H1 (cell line): ENCODE data around the gene ZFYVE27. TPM values are rescaled to one million over a fixed set of nuclear protein-coding genes. Genes with fewer than 3 reads are reported as not detected.

Source experiments
- CTCF ChIA-PET: fragments of 300-600 bp; sonication (Branson Sonifier 250); formaldehyde crosslinking; loops from one replicate; lab custom pipeline; 2021; ENCODE audit not compliant: partially characterized antibody; lab: Charles Lee
- POLR2A ChIA-PET: fragments of 300-600 bp; sonication (Branson Sonifier 250); formaldehyde crosslinking; loops from one replicate; lab custom pipeline; 2021; ENCODE audit warnings: inconsistent platforms; ENCODE audit not compliant: partially characterized antibody; lab: Charles Lee
- DNase-seq, 2 experiments: peaks; one replicate each; pipeline versions ENCODE4 v3.0.0 to v3.0.0-alpha.2; 2010 to 2022; ENCODE audit warnings: low spot score in 2 of 2, low read depth in 1 of 2, mixed read lengths in 1 of 2
- FAIRE-seq: peaks from 2 replicates; lab custom pipeline; 2011; peaks lifted over from hg19 to GRCh38; lab: Jason Lieb, UNC
- H2AFZ ChIP-seq: 2 replicates; pipeline ENCODE4 v1.8.1; 2012; ENCODE audit warnings: low read length, inconsistent platforms
- H2AK5ac ChIP-seq: 2 replicates; pipeline ENCODE4 v1.6.1; 2013; ENCODE audit warnings: low read depth, low read length
- H2BK120ac ChIP-seq: replicated peaks from 2 replicates; pipeline ENCODE3; 2013; ENCODE audit warnings: low read depth, low read length, inconsistent platforms
- H2BK12ac ChIP-seq: 2 replicates; pipeline ENCODE4 v1.6.1; 2013; ENCODE audit warnings: low read depth, low read length
- H2BK15ac ChIP-seq: 2 replicates; pipeline ENCODE4 v1.6.1; 2013; ENCODE audit warnings: low read length
- H2BK20ac ChIP-seq: 2 replicates; pipeline ENCODE4 v1.6.1; 2013; ENCODE audit warnings: low read length
- H2BK5ac ChIP-seq: 2 replicates; pipeline ENCODE4 v1.6.1; 2013; ENCODE audit warnings: low read depth, low read length
- H3K14ac ChIP-seq: 2 replicates; pipeline ENCODE4 v1.6.1; 2013; ENCODE audit warnings: inconsistent platforms; ENCODE audit not compliant: insufficient read length
- H3K18ac ChIP-seq: 2 replicates; pipeline ENCODE4 v1.6.1; 2013; ENCODE audit warnings: low read length; ENCODE audit errors: extremely low read depth
- H3K23ac ChIP-seq: 2 replicates; pipeline ENCODE4 v1.6.1; 2013; ENCODE audit warnings: inconsistent platforms; ENCODE audit not compliant: insufficient read length
- H3K23me2 ChIP-seq: 2 replicates; pipeline ENCODE4 v1.6.1; 2013; ENCODE audit warnings: low read depth, low read length
- H3K27ac ChIP-seq: 2 replicates; pipeline ENCODE4 v1.6.1; 2011; ENCODE audit warnings: low read depth, low read length, inconsistent platforms
- H3K27me3 ChIP-seq, 4 experiments: replicated peaks in 1 of 4; 1 replicate in 1 of 4; 2 replicates in 3 of 4; pipeline versions ENCODE4 v1.6.1 to v1.8.1; 2011 to 2013; ENCODE audit warnings: low read length in 3 of 4, mild to moderate bottlenecking in 3 of 4, inconsistent platforms in 2 of 4, mixed read lengths in 2 of 4, moderate library complexity in 1 of 4; ENCODE audit not compliant: control insufficient read depth in 3 of 4, insufficient read depth in 3 of 4; ENCODE audit errors: extremely low read depth in 1 of 4
- H3K36me3 ChIP-seq, 4 experiments: 2 replicates each; pipeline versions ENCODE4 v1.6.1 to v1.8.1; 2011 to 2013; ENCODE audit warnings: mild to moderate bottlenecking in 4 of 4, low read length in 3 of 4, moderate library complexity in 2 of 4, control low read depth in 1 of 4, inconsistent platforms in 1 of 4; ENCODE audit not compliant: insufficient read depth in 4 of 4, control insufficient read depth in 2 of 4
- H3K4ac ChIP-seq: replicated peaks from 2 replicates; pipeline ENCODE3; 2013; ENCODE audit warnings: low read length, low read depth, mixed read lengths, inconsistent platforms; ENCODE audit not compliant: insufficient read length
- H3K4me1 ChIP-seq, 4 experiments: replicated peaks in 1 of 4; 1 replicate in 1 of 4; 2 replicates in 3 of 4; pipeline versions ENCODE4 v1.6.1 to v1.8.1; 2011 to 2013; ENCODE audit warnings: low read length in 3 of 4, inconsistent platforms in 2 of 4, mixed read lengths in 1 of 4; ENCODE audit not compliant: insufficient read depth in 4 of 4, control insufficient read depth in 3 of 4
- H3K4me2 ChIP-seq, 2 experiments: 2 replicates each; pipeline versions ENCODE4 v1.6.1 to v1.8.1; 2011 to 2013; ENCODE audit warnings: low read depth in 2 of 2, low read length in 2 of 2, control low read depth in 1 of 2, inconsistent platforms in 1 of 2, mild to moderate bottlenecking in 1 of 2; ENCODE audit not compliant: insufficient read depth in 1 of 2
- H3K4me3 ChIP-seq, 4 experiments: fragments of 200-600, 300-600 bp in 1 of 4; sonication (generic), shearing (Covaris generic), sonication (Bioruptor Twin) in 1 of 4; 2 replicates each; pipeline versions ENCODE4 v1.5.1 to v1.8.1; 2011 to 2016; ENCODE audit warnings: low read length in 4 of 4, low read depth in 3 of 4, control low read depth in 2 of 4, inconsistent platforms in 2 of 4, mild to moderate bottlenecking in 2 of 4, mixed read lengths in 1 of 4, moderate library complexity in 1 of 4; ENCODE audit not compliant: insufficient read depth in 2 of 4; ENCODE audit errors: extremely low read depth in 1 of 4
- H3K56ac ChIP-seq: replicated peaks from 2 replicates; pipeline ENCODE3; 2013; ENCODE audit warnings: low read depth, mild to moderate bottlenecking, mixed read lengths, low read length, inconsistent platforms; ENCODE audit not compliant: insufficient read length
- H3K79me1 ChIP-seq: 2 replicates; pipeline ENCODE4 v1.6.1; 2013; ENCODE audit warnings: low read depth, low read length, control low read depth
- H3K79me2 ChIP-seq, 2 experiments: 2 replicates each; pipeline versions ENCODE4 v1.6.1 to v1.8.1; 2012 to 2013; ENCODE audit warnings: low read length in 2 of 2, mild to moderate bottlenecking in 2 of 2, inconsistent platforms in 1 of 2; ENCODE audit not compliant: insufficient read depth in 2 of 2, control insufficient read depth in 1 of 2
- H3K9ac ChIP-seq, 4 experiments: replicated peaks in 1 of 4; 1 replicate in 1 of 4; 2 replicates in 3 of 4; pipeline versions ENCODE4 v1.6.1 to v1.8.1; 2011 to 2013; ENCODE audit warnings: low read depth in 3 of 4, low read length in 3 of 4, control low read depth in 2 of 4, mild to moderate bottlenecking in 2 of 4, moderate library complexity in 2 of 4, inconsistent platforms in 1 of 4; ENCODE audit errors: extremely low read depth in 1 of 4
- H3K9me3 ChIP-seq, 2 experiments: 2 replicates each; pipeline versions ENCODE4 v1.6.1 to v1.8.1; 2012 to 2013; ENCODE audit warnings: mild to moderate bottlenecking in 2 of 2, moderate library complexity in 2 of 2, control low read depth in 1 of 2, inconsistent platforms in 1 of 2, low read depth in 1 of 2, low read length in 1 of 2, mixed read lengths in 1 of 2; ENCODE audit not compliant: insufficient read depth in 2 of 2
- H4K20me1 ChIP-seq, 2 experiments: replicated peaks in 1 of 2; 2 replicates each; pipeline versions ENCODE3 to v1.8.1; 2011 to 2013; ENCODE audit warnings: inconsistent platforms in 2 of 2, low read length in 2 of 2, mild to moderate bottlenecking in 1 of 2; ENCODE audit not compliant: insufficient read depth in 2 of 2, control insufficient read depth in 1 of 2
- H4K5ac ChIP-seq: 2 replicates; pipeline ENCODE4 v1.6.1; 2013; ENCODE audit warnings: low read length, low read depth, mixed read lengths, inconsistent platforms; ENCODE audit not compliant: insufficient read length
- H4K8ac ChIP-seq: 2 replicates; pipeline ENCODE4 v1.8.0; 2013; ENCODE audit warnings: mild to moderate bottlenecking, moderate library complexity, low read length, inconsistent platforms; ENCODE audit not compliant: insufficient read depth; ENCODE audit errors: extremely low read depth
- H4K91ac ChIP-seq: replicated peaks from 2 replicates; pipeline ENCODE3; 2013; ENCODE audit warnings: low read length, mixed read lengths, inconsistent platforms; ENCODE audit not compliant: insufficient read length
- KDM1A ChIP-seq: fragments of 200-600, 300-600 bp; sonication (generic); IDR thresholded peaks from 2 replicates; pipeline ENCODE4 v1.7.1; 2016; ENCODE audit warnings: mild to moderate bottlenecking, low read length, borderline replicate concordance
- POLR2AphosphoS5 ChIP-seq: IDR thresholded peaks from 2 replicates; pipeline ENCODE4 v1.6.1; 2011; ENCODE audit warnings: low read depth, low read length
- WGBS, 2 experiments: shearing (Covaris generic) in 1 of 2; methylation state at CpG; one replicate each; pipeline versions ENCODE4 v1.1.6 to v1.1.7; 2013 to 2015; ENCODE audit warnings: low lambda C conversion rate in 2 of 2, mixed read lengths in 2 of 2, inconsistent platforms in 1 of 2, low coverage in 1 of 2, missing lambda C conversion rate in 1 of 2; ENCODE audit not compliant: insufficient replicate concordance in 2 of 2, insufficient coverage in 1 of 2, insufficient read length in 1 of 2; ENCODE audit errors: extremely low coverage in 1 of 2, missing lambda C conversion rate in 1 of 2; 5-methylcytosine and 5-hydroxymethylcytosine counted together
- polyA plus RNA-seq, 7 experiments: library from polyadenylated mRNA; depleted of rRNA in 3 of 7; stranded (reverse) in 5 of 7; unstranded in 2 of 7; fragments of >200 nt in 5 of 7; fragments of 200-250 nt in 2 of 7; gene quantifications; 1 replicate in 5 of 7; 2 replicates in 1 of 7; 4 replicates in 1 of 7; pipeline versions ENCODE4 v1.2.1 to v1.2.3, GENCODE V29; 2011 to 2013; ENCODE audit warnings: missing spikeins in 2 of 7, mixed read lengths in 2 of 7
- total RNA-seq: library from RNA; stranded (reverse); fragmentation: NEBNext Ultra II Directional; extraction: Animal tissue kit (Norgen Biotek cat#: 25700); gene quantifications from 2 replicates; pipeline ENCODE4 v1.2.1, GENCODE V29; 2021

The ZFYVE27 gene
- total and polyA plus RNA-seq, 2 of the 8 experiments (the other 6 are each of a cell fraction or from before 2014, with no cell fraction given): 16.6 to 19.8 TPM

DNA sequence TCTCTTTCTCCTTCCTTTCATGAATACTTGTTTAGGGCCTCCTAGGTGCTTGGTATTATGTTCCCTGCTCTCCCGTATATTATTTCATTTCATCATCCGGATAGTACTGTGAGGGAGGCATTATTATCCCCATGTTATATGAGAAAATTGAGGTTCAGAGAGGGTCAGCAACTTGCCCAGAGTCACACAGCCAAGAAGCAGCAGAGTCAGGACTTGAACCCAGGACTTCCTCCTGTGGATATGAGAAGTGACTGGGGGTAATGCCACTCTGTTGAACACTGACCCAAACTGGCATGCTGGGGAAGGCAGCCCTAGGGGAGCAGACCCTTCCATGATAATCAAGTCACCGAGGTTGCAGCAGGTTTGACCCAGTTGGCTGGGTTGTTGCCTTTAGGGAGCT, 43.0 kb downstream of the ZFYVE27 start:
- Histone ChIP-seq H3K9ac (no peak overlapping the region), H3K23me2 (no peaks in the 10 kb centered on the region), H2BK20ac (no peak overlapping the region), H4K91ac (no peak overlapping the region), H2BK5ac (no peak overlapping the region), H3K79me2 (no peaks in the 10 kb centered on the region), H2AK5ac (no peak overlapping the region), H4K5ac (no peak overlapping the region), H4K8ac (no peak overlapping the region), H3K4me1 (peaks cover 0 to 14% (median 5%) of the 10 kb centered on the region in 4 experiments; a peak in 6 of 7 replicates), H3K4me2 (no peak overlapping the region), H3K56ac (no peak overlapping the region), H3K23ac (no peak overlapping the region), H2BK12ac (no peak overlapping the region), H3K27ac (no peak overlapping the region), H3K27me3 (no peaks in the 10 kb centered on the region), H2BK15ac (no peak overlapping the region), H3K14ac (no peak overlapping the region), H3K9me3 (no peaks in the 10 kb centered on the region), H3K4ac (no peak overlapping the region), H3K79me1 (no peaks in the 10 kb centered on the region), H3K18ac (no peak overlapping the region), H3K36me3 (no peaks in the 10 kb centered on the region), H4K20me1 (no peaks in the 10 kb centered on the region), H2AFZ (no peak overlapping the region), H3K4me3 (no peak overlapping the region), H2BK120ac (no peak overlapping the region)
- CTCF ChIA-PET: interaction anchor here (0.9 to 8.8 kb wide), 10 partner anchors 8 to 261 kb away, joined by 3 to 98 read pairs (median 4); partner anchors contain the start of gene SFRP5
- WGBS, 2 experiments: 87% methylated on average over 3 of the region's 3 CpGs; no CpG with 5 or more reads in 1 of the 2 experiments
- DNase-seq: no peak
- TF ChIP-seq POLR2AphosphoS5: no peak
- TF ChIP-seq KDM1A: peak; percentile 81; the same call in 1 of the 2 replicates
- POLR2A ChIA-PET: interaction anchor here (0.9 to 2.2 kb wide), 4 partner anchors 9 to 43 kb away, joined by 3 to 5 read pairs (median 4); partner anchors contain the start of gene ZFYVE27
- FAIRE-seq: no peak
